Measurements from ENCODE around the gene DYNC1H1.

DNA sequence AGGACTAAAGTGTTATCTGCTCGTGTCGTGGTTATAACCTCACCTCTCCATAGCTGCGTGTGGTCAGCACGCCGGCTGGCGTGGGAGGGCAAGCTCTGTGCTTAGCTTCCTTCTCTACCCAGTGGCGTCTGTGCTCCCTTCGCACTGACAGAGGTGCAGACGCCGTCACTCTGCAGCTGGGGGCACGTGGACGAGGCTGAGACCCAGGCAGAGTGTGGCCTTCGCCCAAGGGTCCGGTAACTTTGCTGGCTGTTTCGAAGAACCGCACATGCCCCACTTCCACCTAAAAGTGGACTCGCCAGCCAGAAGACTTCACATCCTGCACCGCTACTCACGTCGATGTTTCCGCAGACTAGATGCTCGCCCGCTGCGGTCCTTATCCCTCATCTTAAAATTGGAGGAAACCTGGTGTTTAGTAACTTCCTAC, 35.9 kb upstream of the DYNC1H1 start:
- TF ChIP-seq POLR2AphosphoS5 (IDR thresholded peaks at IDR 0.05; ENCODE audit: insufficient read depth in 1 of 2, low read depth in 1 of 2) (no peak), CTCF (IDR thresholded peaks at IDR 0.05) (no peak)
